ENCODE measurements around the gene GRIN3B.
"Not testable (repeated sequence)": the region's sequence is repeated elsewhere in the genome, so short reads cannot be mapped to it uniquely, and the experiment has no call there.

GRIN3B gene

DNA sequence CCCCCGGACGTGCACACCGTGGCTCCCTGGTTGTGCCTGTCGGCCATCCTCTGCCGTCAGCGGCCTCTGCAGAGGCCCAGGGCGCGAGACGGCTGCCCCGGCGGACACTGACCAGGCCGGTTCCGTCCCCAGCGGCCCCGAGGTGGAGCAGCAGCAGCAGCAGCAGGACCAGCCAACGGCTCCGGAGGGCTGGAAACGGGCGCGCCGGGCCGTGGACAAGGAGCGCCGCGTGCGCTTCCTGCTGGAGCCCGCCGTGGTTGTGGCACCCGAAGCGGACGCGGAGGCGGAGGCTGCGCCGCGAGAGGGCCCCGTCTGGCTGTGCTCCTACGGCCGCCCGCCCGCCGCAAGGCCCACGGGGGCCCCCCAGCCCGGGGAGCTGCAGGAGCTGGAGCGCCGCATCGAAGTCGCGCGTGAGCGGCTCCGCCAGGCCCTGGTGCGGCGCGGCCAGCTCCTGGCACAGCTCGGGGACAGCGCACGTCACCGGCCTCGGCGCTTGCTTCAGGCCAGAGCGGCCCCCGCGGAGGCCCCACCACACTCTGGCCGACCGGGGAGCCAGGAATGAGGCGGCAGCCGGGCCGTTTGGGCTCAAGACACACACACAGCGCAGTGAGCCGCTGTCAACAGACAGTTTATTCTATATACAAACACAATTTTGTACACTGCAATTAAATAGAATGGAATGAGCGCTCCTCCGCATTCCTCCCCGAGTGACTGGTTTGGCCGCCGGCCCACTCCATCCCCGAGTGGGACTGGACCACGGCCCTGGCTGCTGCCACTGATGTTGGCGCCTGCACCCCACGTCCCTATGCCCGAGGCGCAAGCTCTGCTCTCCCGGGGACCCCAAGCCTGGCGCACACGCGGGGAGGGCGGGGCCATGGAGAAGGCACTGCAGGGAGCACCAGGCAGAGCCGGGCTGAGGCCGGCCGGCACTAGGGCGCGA lies 9.1 kb downstream of the GRIN3B start:
- no peak for DNase-seq

DNA sequence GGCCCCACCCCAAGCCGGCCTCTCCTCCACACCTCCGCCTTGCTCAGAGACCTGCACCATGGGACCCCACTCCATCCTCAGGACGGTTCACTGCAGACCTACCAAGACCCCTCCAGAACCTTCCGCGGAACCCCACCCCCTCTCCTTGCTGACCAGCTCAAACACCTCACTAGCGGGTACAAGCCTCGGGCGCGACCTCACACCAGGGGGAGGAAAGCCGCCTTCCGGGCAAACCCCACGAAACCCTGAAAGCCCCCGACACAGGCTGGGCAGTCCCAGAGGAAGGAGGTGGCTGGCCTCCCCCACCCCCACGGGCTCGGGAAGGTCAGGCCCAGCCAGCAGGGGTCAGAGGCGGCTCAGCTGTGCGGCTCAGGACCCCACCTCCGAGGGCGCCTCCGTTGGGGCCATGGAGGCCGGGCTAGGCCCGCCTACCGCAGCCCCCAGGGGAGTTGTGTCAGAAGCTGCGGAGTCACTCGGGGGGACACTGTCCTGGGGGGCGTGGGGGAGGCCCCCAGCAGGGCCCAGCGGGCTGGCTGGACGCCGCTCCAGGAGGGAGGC lies 9.8 kb downstream of the GRIN3B start:
- no peak for DNase-seq

DNA sequence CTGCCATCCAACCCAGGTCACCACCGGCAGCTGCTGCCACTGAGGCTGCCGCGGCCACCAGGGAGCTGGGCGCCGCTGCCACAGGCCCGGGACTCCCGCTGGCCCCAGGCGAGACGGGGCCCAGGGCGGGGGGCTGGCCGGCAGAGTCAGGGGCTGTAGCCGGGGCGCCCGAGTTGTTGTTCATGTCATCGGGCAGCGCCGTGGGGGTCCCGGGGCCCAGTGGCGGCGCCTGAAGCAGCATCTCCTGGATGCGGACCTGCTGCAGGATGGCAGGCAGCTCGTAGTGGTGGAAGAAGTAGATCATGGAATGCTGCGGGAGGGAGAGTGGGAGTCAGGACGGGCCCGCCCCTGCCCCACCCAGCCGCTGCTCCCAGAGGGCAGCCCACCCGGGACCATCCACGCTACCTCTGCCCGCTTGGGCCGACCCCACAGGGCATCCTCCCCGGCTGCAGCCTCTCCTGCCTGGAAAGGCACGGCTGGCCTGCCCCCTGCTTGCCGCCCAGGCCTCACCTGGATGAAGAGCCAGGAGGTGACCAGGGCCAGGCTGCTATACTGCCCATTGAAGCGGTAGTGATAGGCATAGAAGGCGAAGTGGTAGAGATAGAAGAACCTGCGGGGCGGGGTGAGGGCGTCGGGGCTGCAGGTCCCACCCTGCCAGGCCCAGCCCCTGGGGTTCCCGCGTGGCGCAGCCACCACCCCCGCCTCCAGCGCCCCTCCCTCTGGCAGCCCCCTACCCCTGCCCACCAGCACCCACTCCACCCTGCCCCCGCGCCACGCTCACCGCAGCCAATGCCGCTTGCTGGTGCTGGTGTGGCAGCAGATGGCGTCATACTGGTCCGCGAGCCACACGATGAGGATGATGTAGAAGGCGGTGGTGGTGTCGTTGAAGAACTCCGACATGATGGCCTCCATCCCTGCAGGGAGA lies 10.6 kb downstream of the GRIN3B start:
- DNase-seq: no peak

DNA sequence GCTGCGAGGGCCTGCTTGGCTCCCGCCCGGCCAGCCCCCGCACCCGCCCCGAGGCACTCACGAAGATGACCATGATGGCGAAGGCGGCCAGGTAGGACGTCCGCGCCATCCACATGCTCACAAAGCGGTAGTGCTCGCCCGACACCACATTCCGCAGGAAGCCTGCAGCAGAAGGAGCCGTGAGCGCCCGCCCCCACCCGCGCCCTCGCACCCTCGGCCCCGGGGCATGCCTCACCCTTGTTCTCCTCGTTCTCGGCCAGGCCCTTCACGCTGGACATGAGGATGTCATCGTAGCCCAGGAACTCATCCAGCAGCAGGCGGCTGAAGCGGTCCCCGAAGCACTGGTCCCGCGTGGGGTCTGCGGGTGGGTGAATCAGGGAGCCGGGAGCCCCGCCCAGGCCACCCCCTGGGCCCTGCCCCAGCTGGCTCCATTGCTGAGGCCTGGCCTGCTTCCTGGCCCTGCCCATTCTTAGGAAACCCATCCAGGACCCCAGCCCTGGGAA lies 11.7 kb downstream of the GRIN3B start:
- DNase-seq: no peak

DNA sequence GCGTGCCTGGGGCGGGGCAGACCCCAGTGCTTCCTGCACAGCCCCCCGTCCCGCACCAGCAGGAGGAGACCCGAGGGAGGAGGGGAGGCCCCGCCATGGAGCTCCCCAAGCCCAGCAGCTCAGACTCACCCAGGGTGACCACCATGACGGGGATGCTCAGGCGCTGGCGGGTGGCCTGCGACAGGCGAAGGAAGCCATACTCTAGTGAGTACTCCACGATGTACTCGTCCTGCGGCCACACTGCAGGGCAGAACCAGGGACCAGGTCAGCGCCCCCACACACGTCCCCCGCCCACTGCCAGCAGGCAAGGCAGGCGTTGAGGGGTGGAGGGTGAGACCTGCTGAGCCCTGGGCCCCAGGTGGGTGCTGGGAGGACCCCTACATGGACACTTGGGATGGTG lies 12.1 kb downstream of the GRIN3B start:
- DNase-seq: no peak

DNA sequence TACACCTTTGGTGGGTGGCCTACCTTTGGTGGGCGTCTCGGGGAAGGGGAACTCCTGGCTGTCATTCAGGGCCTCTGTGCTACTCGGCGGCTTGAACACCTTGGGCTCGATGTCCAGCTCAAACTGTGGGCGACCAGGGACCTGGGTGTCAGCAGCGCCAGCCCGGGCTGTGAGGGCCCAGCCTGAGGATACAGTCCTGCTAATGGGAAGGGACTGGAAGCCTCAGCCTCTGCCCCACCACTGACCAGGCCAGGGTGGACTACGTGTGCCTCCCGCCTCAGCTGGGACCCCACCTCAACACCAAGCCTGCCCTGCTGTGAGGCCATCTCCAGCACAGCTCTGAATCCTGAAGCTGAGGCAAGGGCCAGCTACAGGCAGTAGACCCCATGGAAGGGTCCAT lies 13.0 kb downstream of the GRIN3B start:
- DNase-seq: no peak

DNA sequence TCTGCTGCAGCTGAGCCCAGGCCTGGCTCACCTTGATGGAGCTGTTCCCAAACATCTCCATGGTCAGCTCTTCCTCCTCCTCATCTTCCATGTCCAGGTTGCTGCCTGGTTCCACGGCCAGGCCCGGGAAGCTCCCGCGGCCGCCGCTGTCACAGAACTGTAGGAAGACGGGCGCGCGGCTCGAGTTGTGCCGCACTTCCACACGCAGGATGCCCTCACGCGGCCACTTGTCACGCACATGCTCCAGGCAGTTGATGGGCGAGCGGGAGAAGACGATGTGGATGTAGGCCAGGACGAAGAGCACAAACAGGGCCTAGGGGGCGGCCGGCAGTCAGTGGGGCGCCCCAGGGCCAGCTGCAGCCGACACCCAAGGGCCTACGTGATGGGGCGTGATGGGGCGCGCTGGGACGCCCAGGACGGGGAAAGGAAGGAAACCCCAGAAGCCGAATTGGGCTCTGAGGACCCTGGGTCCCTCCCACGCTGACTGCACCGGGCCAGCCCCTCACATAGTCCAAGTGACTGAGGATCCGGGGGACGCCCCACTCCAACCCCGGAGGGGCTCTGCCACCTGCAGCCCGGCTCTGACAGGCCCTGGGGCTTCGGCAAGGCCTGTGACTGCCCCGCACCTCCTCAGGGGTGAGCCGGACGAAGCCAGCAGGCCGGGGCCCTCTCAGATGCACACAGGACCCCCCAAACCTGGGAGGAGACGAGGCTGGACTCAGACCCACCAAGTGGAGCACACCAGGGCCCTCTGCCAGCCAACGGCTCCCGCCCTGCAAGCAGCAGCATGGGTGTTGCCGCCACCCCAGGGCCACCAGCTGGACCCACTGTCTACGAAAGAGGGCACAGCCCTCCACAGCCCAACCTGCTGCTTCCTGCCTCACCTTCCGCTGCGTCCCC lies 14.2 kb downstream of the GRIN3B start:
- no peak for DNase-seq

DNA sequence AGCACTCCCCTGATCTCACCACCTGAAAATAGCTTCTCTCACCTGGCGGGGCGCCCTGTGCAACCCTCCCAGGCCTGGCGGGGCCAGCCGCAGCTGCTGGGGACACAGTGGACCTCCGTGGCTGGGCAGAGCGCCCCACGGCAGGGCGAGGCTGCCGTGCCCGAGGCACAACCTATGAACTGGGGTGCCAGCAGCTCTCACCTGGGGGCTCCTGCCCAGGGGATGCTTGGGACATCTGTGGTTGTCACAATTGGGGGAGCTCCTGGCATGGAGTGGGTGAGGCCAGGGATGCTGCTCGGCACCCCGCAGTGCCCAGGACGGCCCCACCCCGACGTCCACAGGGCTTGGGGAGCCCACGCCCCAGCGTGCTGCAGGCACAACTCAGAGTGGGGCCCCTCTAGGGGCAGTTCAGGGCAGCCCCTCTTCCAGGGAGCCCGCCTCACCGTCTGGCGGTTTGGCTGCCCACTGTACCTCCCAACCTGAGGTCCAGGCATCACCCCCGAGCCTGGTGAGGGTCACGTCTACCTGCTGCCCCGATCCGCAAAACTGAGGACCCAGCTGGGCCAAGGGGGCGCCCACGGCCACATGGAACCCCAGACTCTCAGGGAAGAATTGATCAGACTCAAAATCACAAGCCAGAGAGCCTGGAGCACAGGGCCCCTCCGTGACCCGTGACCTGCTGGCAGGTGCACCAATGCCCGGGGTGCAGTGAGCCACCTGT lies 15.0 kb downstream of the GRIN3B start:
- DNase-seq: no peak

DNA sequence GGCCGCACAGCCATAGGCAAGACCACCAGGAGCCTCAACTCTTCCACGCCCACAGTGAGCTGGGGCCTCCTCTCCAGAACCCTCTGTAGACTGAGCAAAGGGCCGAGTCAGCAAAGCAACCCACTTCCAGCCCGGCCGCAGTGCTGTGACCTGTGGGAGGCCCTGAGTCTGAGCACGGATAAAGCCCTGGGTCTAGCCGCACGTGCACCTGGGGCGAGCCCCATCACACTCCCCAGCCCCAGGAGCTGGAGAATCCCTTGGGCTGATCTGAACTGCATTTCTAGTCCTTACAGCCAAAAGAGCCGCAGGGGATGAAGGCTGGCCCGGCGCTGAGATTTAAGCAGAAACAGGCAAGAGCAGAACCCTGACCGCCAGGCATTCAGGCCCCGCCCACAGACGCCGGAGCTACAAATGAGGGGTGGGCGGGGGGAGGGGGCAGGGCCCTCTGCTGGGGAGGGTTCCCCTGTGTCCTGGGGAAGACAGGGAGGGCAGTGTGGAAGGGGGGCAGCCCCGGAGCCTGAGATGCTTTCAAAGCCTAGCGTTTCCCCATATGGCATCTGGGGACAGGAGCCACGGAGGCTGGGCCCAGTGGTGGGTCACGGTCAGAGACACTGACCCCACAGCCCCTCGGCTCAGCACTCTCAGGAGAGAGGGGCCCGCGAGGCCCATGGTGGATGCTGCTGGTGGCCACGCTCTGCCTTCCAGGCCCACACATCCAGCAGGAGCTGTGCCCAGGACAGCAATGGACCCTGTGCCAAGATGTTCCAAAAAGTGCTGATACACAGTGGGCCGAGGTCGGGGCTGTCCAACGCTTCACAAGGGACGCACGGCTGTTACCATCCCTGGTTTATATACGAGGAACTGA lies 15.8 kb downstream of the GRIN3B start:
- DNase-seq: no peak

DNA sequence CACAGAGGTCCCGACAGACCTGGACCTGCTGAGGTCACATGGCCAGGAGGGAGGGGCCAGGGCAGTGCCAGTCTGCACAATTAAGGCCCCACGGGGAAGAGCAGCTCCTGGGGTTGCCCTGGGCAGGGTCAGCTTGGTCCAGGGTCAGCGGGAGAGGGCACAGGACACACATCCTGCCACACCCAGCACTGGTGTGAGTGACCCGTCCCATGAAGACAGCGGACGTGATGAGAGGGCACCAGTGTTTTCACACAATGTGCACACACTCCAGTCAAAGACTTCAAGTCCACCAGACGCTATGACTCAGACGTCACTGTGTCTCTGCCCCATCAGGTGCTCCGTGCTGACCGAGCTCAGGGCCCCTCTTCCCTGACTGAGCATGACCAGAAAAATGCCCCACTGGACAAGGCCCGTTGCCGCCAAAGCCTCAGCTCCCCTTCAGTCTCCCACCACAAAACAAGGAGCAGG lies 16.5 kb downstream of the GRIN3B start:
- DNase-seq: no peak

DNA sequence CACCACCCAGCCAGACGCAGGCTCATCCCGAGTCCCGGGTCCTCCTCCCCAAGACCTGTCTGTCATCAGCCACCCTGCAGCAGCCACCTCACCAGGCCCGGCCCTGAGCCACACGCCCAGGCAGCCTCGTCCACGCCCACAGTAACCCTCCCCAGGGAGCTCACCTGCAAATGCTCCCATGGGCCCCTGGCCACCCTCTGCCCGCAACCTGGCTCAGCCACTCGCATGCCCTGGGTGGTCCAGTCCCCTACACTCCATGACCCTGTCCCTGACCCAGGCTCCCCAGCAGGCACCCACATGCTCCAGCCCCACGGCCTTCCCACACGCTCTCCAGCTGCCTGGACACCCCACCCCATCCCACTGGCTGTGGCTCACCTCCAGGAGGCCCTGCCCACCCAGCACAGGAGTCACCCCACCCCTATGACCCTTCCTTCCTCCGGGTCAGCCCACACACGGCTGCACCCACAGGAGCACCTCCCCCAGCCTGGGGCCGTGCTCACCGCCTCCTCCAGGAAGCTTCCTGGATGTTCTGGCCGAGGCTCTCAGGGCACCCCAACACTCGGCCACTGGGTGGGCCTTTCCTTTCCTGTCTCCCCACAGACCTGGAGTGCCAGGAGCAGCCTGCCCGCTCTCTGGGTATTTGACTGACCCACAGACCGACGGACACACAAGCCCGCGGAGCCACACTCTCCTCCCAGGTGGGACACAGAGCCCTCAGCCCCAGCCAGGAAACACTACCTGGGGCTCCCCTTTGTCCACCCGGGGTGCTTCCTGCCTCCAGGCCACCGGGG lies 17.1 kb downstream of the GRIN3B start:
- no peak for DNase-seq

DNA sequence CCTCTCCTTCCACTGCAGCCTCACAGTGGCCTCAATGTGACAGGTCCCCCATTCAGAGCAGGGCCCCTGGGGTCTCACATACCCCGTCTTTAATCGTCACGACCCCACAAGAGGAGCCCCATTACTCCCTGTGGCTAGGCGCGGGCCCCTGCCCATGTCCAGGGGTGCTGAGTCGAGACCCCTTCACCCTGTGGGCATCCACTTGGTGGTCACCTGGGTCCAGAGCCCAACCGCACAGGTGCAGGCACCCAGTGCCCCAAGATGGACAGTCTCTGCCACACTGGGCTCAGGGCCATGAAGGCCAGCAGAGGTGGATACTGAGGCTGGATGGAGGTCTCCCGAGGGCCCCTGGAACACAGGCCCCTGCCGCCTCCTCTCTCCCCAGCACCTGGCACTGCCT lies 17.7 kb downstream of the GRIN3B start:
- no peak for DNase-seq

DNA sequence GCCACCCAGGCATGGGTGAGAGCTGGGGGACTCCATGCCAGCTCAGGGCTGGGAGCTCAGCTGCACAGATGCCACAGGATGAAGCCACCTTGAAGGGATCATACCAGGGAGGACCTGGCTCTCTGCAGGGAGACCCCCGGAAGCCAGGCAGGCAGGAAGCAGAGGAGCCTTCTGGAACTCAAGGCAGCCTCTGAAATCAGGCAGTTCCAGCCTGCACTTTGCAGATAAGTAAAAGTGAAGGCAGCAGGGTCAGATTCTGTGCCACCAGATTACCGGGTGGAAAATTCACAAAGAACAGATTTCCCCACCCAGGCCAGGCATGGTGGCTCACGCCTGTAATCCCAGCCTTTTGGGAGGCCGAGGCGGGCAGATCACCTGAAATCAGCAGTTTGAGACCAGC lies 18.2 kb downstream of the GRIN3B start:
- no peak for DNase-seq

DNA sequence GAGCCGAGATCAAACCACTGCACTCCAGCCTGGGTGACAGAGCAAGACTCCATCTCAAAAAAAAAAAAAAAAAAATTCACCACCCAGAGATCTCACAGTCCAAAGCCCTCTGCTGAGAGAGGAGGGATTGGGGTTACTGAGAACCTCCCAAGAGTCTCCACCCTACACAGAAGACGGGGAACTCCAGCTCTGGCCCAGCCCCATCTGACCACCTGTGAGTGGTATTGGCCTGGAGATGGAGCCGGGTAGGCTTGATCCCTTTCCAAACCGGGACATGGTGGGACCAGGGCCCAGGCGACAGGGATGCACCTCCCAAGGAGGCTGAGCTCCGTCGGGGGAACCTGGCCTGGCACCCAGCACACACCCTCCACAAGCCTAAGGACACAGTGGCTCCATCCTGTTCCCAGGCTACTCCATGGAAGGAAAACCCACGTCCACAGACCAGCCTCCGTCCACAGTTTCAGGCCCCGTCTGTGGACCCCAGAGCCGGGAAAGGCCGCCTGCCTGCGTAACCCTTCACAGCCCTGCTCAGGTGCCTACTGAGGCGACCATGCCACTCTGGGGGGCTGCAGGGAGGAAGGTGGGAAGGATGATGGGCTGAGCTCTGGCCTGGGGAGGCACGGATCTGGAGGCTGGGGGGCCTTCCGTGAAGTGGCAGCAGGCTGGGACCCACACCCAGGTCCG lies 18.9 kb downstream of the GRIN3B start:
- no peak for DNase-seq

DNA sequence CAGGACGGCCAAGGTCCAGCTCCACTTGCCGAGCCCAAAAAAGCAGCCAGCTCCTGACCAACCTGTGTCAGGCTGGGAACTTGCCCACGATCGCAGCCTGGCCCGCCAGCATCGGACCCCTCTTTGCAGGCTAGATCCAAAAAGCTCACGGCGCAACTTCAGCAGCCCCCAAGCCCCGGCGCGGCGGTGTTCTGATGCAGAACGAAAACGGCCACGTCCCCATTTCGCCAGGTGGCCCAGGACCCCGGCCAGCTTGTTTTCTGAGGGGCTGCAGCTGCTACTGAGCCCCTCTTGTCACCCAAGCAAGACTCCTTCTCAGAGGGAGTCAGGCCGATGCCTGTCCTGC lies 19.4 kb downstream of the GRIN3B start:
- no peak for DNase-seq

DNA sequence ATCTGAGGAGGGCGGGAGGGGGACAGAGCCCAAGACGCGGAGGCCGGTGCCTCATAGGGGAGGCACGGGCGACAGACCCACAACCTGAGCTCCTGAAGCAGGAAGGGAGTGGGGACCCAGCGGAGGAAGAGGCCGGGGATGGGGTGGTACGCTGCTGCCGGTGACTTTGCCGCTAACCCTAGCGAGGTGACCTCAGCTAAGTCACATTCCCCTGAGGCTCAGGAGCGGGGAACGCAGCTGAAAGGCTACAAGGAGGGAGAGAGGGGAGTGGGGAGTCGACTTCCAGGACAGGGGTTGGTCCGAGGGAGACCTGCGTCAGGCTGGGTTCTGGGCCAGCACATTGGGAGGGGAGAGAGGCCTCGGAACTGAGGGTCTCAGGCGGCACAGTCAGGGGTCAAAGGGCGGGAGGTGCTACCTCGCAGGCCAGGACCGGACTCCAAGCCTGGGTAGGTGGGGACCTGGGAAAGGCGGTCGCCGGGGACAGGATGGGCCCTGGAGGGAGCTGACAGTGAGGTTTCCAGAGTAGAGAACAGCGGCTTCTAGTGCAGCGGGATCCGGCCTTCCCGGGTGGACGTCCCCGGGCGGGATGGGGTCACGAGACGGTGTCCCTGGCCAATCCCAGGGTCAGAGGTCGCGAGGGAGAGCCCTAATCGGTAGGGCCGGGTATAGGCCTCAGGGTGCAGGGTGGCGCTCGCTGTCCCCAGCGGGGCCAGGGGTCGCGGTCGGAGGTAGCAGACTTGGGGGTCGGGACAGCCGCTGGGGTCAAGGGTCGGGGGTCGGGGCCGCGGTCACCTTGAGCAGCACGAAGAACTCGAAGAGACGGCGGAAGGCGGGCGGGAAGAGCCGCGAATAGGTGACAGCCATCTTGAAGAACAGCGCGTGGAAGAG lies 20.0 kb downstream of the GRIN3B start:
- DNase-seq: no peak

DNA sequence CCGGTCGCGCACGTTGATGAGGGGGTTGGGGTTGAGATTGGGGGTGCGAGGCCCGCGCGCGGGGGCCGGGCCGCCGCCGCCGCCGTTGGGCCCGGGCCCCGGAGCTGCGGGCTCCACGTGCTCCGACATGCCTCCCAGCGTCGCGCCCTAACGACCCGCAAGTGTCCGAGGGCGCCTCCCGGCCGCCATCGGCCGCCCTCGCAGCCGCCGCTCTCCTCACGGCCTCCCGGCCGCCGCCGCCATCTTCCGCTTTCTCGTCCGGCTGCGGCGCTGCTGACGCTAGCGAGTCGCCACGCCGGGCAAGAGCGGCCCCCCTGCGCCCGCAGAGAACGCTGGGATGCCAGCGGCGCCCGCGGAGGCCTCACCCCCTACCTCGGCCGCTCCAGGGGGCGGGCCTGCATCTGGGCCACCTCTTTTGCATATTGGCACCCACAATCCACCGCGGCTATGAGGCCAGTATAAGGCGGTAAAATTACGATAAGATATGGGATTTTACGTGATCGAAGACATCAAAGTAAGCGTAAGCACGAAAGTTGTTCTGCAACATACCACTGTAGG lies 20.7 kb downstream of the GRIN3B start, which contains the start of gene TMEM259:
Gene TMEM259 (minus strand): TSS at position 256 of the 558 bp plus-strand sequence. CDS start 127 bp downstream, at position 129.
- peak; percentile 88 for DNase-seq

DNA sequence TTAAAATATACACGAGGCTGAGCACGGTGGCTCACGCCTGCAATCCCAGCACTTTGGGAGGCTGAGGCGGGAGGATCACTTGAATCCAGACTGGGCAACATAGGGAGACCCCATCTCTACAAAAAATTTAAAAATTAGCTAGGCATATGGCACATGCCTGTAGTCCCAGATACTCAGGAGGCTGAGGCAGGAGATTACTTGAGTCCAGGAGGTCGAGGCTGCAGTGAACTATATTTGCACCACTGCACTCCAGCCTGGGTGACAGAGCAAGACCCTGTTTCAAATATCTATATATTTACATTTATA lies 23.6 kb downstream of the GRIN3B start:
- not testable (repeated sequence) for DNase-seq

Measured in SHP77 treated with DMSO at 0.1 percent for 48 hours (cell line).